Neural cell (in vitro differentiated cells): ENCODE measurements around the gene EMILIN3. TPM values are rescaled to one million over a fixed set of nuclear protein-coding genes. Genes with fewer than 3 reads are reported as not detected.

ENCODE experiments used
- H2AFZ ChIP-seq: fragments of 200-600, 300-800 bp; sonication (generic), shearing (Covaris generic); 2 replicates; pipeline ENCODE4 v1.6.0; 2014; ENCODE audit warnings: low read depth, mild to moderate bottlenecking, antibody characterized with exemption, low read length, moderate library complexity
- H3F3A ChIP-seq: fragments of 200-600 bp; shearing (Covaris generic); 2 replicates; pipeline ENCODE4 v1.6.1; 2016; ENCODE audit warnings: mild to moderate bottlenecking, moderate library complexity, mixed read lengths, antibody characterized with exemption, low read length; ENCODE audit not compliant: insufficient read depth, poor library complexity, severe bottlenecking
- H3K27ac ChIP-seq: fragments of 200-600, 300-800 bp; sonication (generic), shearing (Covaris generic); 2 replicates; pipeline ENCODE4 v1.5.1; 2014; ENCODE audit warnings: mild to moderate bottlenecking, low read length, moderate library complexity
- H3K27me3 ChIP-seq: fragments of 300-800, 200-600 bp; sonication (generic), shearing (Covaris generic); 2 replicates; pipeline ENCODE4 v1.6.0; 2014; ENCODE audit warnings: mild to moderate bottlenecking, low read depth, low read length, moderate library complexity; ENCODE audit not compliant: insufficient read depth
- H3K36me3 ChIP-seq: fragments of 300-800, 200-600 bp; sonication (generic), shearing (Covaris generic); 2 replicates; pipeline ENCODE4 v1.5.1; 2014; ENCODE audit warnings: mild to moderate bottlenecking, antibody characterized with exemption, low read length, moderate library complexity; ENCODE audit not compliant: insufficient read depth
- H3K4me2 ChIP-seq: fragments of 300-800, 200-600 bp; sonication (generic), shearing (Covaris generic); 2 replicates; pipeline ENCODE4 v1.6.0; 2014; ENCODE audit warnings: mild to moderate bottlenecking, low read length
- H3K4me3 ChIP-seq: fragments of 300-800, 200-600 bp; sonication (generic), shearing (Covaris generic); 2 replicates; pipeline ENCODE4 v1.5.1; 2014; ENCODE audit warnings: mild to moderate bottlenecking, low read length, moderate library complexity
- H3K79me2 ChIP-seq: fragments of 200-600 bp; shearing (Covaris generic); replicated peaks from 2 replicates; pipeline ENCODE4 v1.6.0; 2014; ENCODE audit warnings: mild to moderate bottlenecking, low read length, moderate library complexity; ENCODE audit not compliant: insufficient read depth
- H3K9ac ChIP-seq: fragments of 300-800, 200-600 bp; sonication (generic), shearing (Covaris generic); 2 replicates; pipeline ENCODE4 v1.6.1; 2016; ENCODE audit warnings: mild to moderate bottlenecking, low read length, mixed read lengths
- H3K9me2 ChIP-seq: fragments of 200-600 bp; shearing (Covaris generic); 2 replicates; pipeline ENCODE4 v1.6.1; 2016; ENCODE audit warnings: mild to moderate bottlenecking, low read length, mixed read lengths; ENCODE audit not compliant: insufficient read depth
- H3K9me3 ChIP-seq: fragments of 200-600, 300-800 bp; sonication (generic), shearing (Covaris generic); 2 replicates; pipeline ENCODE4 v1.6.1; 2016; ENCODE audit warnings: mild to moderate bottlenecking, mixed run types, low read length, moderate library complexity, mixed read lengths
- H4K20me1 ChIP-seq: fragments of 200-600 bp; shearing (Covaris generic); 2 replicates; pipeline ENCODE4 v1.6.1; 2016; ENCODE audit warnings: mild to moderate bottlenecking, mixed run types; ENCODE audit not compliant: insufficient read depth
- CTCF ChIP-seq: fragments of 450-650 bp; IDR thresholded peaks from 2 replicates; pipeline ENCODE4 v1.5.1; 2014; ENCODE audit warnings: antibody characterized with exemption, mild to moderate bottlenecking, moderate library complexity; ENCODE audit not compliant: poor library complexity, severe bottlenecking
- EP300 ChIP-seq: fragments of 450-650 bp; conservative IDR thresholded peaks from 2 replicates; pipeline ENCODE4 v1.6.1; 2014; ENCODE audit warnings: antibody characterized with exemption, mild to moderate bottlenecking, moderate library complexity; ENCODE audit not compliant: poor library complexity, severe bottlenecking
- EZH2 ChIP-seq: fragments of 200-600, 300-800 bp; shearing (Covaris generic), sonication (generic); IDR thresholded peaks from 2 replicates; pipeline ENCODE4 v1.6.1; 2014; ENCODE audit warnings: antibody characterized with exemption, low read length, borderline replicate concordance, mild to moderate bottlenecking; ENCODE audit not compliant: insufficient read depth, poor library complexity, severe bottlenecking
- MXI1 ChIP-seq: fragments of 450-650 bp; conservative IDR thresholded peaks from 2 replicates; pipeline ENCODE4 v1.6.1; 2014; ENCODE audit warnings: antibody characterized with exemption, mild to moderate bottlenecking; ENCODE audit not compliant: poor library complexity, severe bottlenecking
- POLR2AphosphoS5 ChIP-seq: IDR thresholded peaks from 2 replicates; pipeline ENCODE4 v1.6.1; 2012
- RAD21 ChIP-seq: fragments of 450-650 bp; conservative IDR thresholded peaks from 2 replicates; pipeline ENCODE4 v1.6.1; 2014; ENCODE audit warnings: antibody characterized with exemption, mild to moderate bottlenecking, moderate library complexity
- REST ChIP-seq: IDR thresholded peaks from 2 replicates; pipeline ENCODE4 v1.6.1; 2012; ENCODE audit warnings: borderline replicate concordance
- SMC3 ChIP-seq: fragments of 450-650 bp; conservative IDR thresholded peaks from 2 replicates; pipeline ENCODE4 v1.6.1; 2014; ENCODE audit warnings: antibody characterized with exemption, mild to moderate bottlenecking, moderate library complexity; ENCODE audit not compliant: poor library complexity
- TAF1 ChIP-seq: IDR thresholded peaks from 2 replicates; pipeline ENCODE4 v1.6.1; 2012; ENCODE audit warnings: low read depth
- polyA plus RNA-seq: library from polyadenylated mRNA; depleted of rRNA; stranded (reverse); fragments of >200 nt; gene quantifications from 2 replicates; pipeline ENCODE4 v1.2.3, GENCODE V29; 2014

EMILIN3 gene
- polyA plus RNA-seq, 1 donor from 2014 or later, result 0.30 TPM

DNA sequence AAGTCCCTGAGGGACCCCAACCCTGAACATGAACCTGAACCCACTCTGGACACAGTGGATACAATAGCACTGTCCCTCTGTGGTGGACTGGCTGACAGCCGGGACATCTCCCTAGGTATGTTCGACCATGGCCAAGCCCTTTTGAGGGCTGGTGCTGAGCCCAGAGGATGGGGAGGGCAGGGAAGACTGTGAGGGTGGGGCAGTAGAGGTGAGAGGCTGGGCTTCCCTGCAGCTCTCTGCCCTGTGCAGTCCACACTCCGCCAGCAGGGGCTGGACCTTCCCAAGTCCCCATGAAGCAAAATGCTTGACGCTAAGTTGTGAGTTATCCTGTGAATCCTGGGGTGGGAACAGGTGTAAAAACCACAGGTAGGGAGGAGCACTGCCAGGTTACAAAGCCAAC, 14.5 kb downstream of the EMILIN3 start:
- no peak overlapping the region for H3K27ac ChIP-seq
- H2AFZ ChIP-seq, result no peak overlapping the region
- H3K4me2 ChIP-seq, result no peak overlapping the region
- no peaks in the 10 kb centered on the region for H3K79me2 ChIP-seq
- no peaks in the 10 kb centered on the region for H3K36me3 ChIP-seq
- no peak overlapping the region for H3K9ac ChIP-seq
- no peaks in the 10 kb centered on the region for H3F3A ChIP-seq
- H3K9me2 ChIP-seq, result no peaks in the 10 kb centered on the region
- no peaks in the 10 kb centered on the region for H3K27me3 ChIP-seq
- no peak overlapping the region for H3K4me3 ChIP-seq
- no peaks in the 10 kb centered on the region for H4K20me1 ChIP-seq
- no peaks in the 10 kb centered on the region for H3K9me3 ChIP-seq
- no peak for TF ChIP-seq SMC3
- TF ChIP-seq RAD21, result no peak
- no peak for TF ChIP-seq EP300
- no peak for TF ChIP-seq EZH2
- TF ChIP-seq MXI1, result no peak
- no peak for TF ChIP-seq POLR2AphosphoS5
- TF ChIP-seq CTCF, result no peak
- no peak for TF ChIP-seq TAF1
- TF ChIP-seq REST, result no peak

DNA sequence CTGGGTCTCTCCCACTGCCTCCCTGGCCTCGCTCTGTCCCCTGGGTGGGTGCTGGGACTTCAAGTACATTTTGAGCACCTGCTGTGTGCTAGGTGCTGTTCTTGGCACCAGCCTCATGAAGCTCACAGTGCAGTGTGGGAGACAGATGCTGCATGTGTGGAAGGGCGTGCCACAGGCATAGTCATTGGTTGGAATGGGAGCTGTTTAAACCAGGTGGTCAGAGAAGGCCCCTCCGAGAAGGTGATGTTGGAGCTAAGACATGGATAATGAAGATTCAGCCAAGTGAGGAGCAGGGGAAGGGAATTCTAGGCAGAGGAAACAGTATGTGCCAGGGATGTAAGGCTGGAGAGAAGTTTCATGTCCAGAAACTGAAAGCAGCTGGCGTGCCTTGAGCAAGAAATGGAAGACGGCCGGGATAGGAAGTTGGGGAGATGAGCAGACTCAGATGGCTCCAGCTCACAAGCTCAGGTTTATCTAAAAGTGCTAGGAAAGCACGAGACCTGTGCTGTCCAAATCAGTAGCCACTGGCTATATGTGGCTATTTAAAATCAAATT, 16.1 kb downstream of the EMILIN3 start:
- no peaks in the 10 kb centered on the region for H3K9me2 ChIP-seq
- H2AFZ ChIP-seq, result no peak overlapping the region

DNA sequence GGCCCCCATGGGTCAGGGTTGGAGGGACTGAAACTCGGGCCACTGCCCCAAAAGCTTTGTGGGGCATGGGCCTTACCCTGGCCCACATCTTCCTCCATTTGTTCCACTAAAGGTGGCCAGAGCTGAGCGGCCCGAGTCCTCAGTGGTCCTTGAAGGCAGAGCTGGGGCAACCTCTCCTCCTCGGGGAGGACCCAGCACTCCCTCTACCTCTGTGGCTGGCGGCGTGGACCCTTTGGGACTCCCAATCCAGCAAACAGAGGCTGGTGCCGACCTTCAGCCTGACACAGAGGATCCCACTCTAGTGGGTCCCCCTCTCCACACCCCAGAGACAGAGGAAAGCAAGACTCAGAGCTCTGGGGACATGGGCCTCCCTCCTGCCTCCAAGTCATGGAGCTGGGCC, 16.7 kb downstream of the EMILIN3 start:
- Histone ChIP-seq H3K27ac (no peak overlapping the region), H3K4me3 (no peak overlapping the region), H3K27me3 (no peaks in the 10 kb centered on the region), H4K20me1 (no peaks in the 10 kb centered on the region), H3K9me2 (no peaks in the 10 kb centered on the region), H3K9ac (no peak overlapping the region), H2AFZ (no peak overlapping the region), H3K79me2 (no peaks in the 10 kb centered on the region), H3K36me3 (no peaks in the 10 kb centered on the region), H3K9me3 (no peaks in the 10 kb centered on the region), H3K4me2 (no peak overlapping the region), H3F3A (no peaks in the 10 kb centered on the region)
- TF ChIP-seq EP300 (no peak), POLR2AphosphoS5 (no peak), SMC3 (no peak), RAD21 (no peak), REST (no peak), MXI1 (no peak), EZH2 (no peak), TAF1 (no peak), CTCF (no peak)

More for the DNA sequence above, 16.1 kb downstream of the EMILIN3 start:
- Histone ChIP-seq H3K79me2 (no peaks in the 10 kb centered on the region), H3K36me3 (no peaks in the 10 kb centered on the region), H3K4me3 (no peak overlapping the region), H3F3A (no peaks in the 10 kb centered on the region), H4K20me1 (no peaks in the 10 kb centered on the region), H3K27ac (no peak overlapping the region), H3K27me3 (no peaks in the 10 kb centered on the region), H3K9ac (no peak overlapping the region), H3K9me3 (no peaks in the 10 kb centered on the region), H3K4me2 (no peak overlapping the region)
- TF ChIP-seq RAD21 (no peak), SMC3 (no peak)
